Measurements from ENCODE around the gene PIH1D1.
"Not testable (repeated sequence)": the region's sequence is repeated elsewhere in the genome, so short reads cannot be mapped to it uniquely, and the experiment has no call there.

Gene PIH1D1

DNA sequence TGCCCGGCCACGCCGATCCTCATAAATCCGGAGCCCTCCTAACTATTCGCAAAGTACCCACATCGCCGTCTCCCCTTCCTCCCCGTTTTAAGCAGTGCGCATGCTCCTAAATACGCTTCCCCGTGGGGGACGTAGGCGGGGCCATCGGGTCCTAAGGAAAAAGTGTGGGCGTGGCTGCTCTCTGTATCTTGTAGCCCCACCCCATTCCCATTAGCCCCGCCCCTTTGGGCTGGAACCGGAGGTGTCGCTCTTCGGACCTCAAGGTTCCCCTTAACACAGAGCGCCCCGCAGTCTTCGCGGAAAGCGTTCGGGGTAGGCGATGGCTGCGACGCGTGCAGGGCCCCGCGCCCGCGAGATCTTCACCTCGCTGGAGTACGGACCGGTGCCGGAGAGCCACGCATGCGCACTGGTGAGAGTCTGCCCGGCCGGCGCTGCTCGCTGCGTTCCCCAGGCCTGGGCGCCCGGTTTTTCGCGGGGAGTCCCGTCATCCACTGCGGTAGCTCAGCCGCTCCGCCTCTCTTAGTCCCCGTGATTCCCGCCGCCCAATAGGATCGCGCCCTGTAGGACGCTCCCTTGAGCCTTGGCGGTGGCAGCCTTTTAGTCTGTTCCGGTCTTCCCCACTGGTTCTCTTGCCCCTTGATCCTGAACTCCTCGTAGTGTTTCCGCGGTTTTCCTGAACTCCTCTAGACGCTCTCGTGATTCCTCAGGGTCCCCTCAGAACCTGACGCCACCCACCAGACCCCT is 1.6 kb upstream of the PIH1D1 start, which contains the start of gene ALDH16A1:
TSS of gene ALDH16A1 (plus strand) at position 213 of the 744 bp plus-strand sequence. CDS start at position 320, 107 bp downstream.
- peak; percentile 94 for FAIRE-seq

DNA sequence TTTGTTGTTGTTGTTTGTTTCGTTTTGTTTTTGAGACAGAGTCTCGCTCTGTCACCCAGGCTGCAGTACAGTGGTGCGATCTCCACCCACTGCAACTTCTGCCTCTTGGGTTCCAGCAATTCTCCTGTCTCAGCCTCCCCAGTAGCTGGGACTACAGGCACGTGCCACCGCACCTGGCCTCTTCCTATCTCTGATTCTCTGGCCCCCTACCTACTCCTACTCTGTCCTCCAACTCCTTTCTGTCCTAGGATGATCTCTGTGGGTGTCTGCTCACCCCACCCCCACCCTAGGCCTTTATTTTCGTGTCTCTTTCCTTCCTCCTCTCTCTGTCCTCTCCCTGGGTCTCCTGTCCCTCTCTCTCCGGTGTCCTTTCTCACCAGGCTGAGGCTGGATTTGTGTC is 1.2 kb downstream of the PIH1D1 start:
- FAIRE-seq = no peak

DNA sequence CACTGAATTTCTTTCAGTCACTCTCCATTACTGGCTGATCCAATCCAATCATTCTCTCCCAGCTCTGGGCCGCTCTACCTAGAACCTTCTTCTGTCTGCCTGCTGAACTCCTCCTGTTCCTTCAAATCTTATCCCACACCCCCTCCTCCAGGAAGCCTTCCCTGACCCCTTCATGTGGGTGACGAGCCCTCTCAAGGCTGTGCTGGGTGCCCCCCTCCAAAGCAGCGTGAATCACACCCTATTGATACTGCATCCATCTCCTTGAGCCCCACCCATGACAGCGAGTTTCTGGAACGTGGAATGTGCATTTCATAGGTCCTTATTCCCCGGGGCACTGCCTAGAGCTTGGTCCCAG is 3.2 kb downstream of the PIH1D1 start:
- FAIRE-seq = no peak

DNA sequence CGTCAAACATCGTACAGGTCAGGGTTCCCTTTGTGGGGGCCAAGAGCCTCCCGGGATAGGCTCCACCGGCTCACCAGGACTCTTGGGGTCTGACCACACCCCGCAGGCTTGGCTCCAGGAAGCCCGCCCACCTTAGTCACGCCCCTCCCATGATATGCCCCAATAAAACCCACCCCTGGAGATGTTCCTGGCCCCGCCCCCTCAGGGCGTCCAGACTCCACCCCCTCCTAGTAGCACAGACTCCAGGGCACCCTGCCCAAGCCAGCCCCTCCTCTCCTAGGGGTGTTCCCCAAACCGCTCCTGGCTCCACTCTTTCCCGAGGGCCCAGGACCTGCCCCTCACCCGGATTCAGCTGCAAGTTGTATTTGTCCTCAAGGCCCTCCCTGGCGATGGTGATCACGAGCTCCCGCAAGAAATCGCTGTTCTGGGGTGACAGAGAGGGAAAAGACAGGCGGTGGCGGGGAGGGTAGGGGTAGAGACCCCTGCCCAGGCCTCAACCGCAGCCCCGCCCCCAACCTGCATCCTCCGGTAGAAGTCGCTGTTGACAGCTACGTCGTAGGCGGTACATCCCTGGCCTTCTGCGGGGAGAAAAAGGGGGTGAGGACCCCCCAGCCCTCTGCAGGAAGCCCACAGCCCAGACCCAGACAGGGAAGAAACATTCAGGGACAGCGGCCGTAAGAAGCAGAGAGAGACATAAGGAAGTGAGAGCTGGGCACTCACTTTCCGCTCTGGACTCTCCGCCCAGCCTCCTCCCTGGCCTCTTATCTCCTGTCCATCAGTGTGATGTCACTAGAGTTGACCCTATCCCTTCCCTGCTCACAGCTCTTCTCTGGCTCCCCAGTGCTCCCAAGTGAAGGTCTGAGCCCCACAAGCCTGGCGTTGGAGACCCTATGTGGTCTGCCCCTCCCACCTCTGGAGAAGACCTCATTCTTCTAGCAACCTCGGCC is 3.9 kb downstream of the PIH1D1 start:
- FAIRE-seq = no peak

DNA sequence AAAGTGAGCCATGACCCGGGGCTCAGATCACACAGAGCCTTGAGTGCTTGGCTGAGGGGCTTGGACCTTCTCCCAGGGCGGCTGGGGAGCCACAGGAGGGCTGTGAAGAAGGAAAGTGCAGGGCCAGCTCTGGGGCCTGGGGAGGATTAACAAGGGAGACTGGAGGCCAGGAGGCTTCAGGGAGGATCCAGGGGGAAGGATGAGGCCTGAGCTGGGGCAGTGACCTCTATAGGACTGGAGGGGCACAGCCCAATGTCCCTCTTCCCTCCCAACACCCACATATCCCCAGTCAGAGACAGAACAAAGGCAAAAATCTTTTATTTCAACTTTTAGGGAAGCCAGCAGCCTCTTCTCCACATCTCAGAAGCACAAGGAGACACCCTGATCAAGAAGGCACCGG is 5.6 kb downstream of the PIH1D1 start:
- no peak for FAIRE-seq

DNA sequence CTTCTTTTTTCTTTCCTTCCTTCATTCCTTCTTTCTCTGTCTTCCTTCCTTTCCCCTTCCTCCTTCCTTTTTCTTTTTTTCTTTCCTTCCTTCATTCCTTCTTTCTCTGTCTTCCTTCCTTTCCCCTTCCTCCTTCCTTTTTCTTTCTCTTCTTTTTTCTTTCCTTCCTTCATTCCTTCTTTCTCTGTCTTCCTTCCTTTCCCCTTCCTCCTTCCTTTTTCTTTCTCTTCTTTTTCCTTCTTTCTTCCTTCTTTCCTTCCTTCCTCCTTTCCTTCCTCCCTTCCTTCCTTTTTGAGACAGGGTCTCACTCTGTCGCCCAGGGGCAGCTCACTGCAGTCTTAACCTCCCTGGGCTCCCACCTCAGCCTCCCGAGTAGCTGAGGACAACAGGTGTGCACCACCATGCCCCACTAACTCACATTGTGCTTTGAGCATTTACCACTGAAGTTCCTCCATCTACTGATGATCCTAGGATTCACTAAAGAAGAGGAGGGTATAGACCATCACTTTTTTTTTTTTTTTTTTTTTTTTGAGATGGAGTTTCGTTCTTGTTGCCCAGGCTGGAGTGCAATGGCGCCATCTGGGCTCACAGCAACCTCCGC is 7.4 kb downstream of the PIH1D1 start:
- FAIRE-seq = not testable (repeated sequence)

DNA sequence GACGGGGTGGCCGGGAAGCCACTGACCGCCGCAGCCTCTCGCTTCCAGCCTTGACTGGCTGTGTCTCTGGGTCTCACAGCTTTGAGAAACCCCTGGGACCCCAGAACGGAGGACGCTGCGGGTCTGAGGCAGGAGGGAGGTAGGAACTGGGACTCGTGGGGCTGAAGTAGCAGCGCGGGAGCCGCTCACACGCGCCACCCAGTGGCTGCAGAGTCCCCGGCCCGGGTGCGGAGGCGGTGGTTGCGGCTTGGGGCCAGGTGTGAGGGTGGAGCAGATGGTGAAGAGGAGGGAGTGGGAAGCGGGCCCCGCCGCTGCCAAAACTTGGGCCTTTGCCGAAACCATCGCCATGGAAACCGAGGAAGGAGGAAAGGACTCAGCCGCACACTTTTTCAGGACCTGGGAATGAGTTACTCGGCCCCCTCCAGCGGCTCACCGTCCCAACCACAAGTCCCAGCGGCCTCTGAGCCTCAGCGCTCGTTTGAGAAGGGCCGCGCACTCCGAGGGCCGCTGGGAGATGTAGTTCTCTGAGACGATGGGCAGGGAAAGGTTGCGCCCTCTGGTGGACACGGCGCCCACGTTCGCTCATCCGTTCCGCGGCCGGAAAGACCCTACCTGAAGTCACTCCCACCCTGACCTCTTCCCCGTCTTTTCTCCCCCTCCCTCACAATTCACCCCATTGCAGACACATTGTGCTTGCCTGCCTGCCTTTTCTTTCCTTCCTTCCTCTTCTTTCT is 8.1 kb downstream of the PIH1D1 start:
- FAIRE-seq = peak; percentile 78

DNA sequence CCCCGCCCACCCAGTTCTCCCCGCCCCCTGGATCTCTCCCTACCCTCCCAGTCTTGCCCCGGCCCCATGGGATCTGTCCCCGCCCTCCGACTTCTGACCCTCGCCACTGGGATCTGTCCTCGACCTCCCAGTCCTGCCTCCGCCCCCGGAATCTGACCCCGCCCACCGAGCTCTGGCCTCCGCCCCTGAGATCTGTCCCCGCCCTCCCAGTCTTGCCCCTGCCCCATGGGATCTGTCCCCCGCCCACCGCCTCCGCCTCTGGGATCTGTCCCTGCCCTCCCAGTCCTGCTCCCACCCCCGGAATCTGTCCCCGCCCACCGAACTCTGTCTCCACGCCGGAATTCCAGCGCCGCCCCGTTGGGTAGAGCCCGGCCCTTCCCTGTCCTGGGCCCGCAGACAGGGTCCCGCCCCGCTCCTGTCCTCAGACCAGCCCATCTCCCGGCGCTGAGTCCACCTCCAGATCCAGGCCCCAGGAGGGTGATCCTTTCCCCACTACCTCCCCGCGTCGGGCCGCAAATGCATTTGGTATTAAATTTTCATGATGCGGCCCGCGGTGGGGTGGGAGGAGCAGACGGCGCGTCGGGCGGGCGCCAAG is 8.7 kb downstream of the PIH1D1 start:
- FAIRE-seq = peak; percentile 63

DNA sequence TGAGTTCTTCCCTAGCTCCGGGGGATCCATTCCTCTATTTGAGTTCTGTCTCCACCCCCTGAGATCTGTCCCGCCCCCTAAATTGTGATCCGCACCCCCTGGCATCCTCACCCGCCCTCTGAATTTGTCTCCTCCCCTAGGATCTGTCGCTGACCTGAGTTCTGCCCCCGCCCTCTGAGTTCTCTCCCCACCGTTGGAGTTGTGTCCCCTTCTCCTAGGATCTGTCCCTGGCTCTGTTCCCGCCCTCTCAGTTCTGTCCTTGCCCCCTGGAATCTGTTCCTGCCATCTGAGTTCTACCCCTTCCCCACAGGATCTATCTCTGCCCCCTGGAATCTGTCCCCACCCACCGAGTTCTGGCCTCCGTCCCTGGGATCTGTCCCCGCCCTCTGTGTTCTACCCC is 9.3 kb downstream of the PIH1D1 start:
- FAIRE-seq = no peak

DNA sequence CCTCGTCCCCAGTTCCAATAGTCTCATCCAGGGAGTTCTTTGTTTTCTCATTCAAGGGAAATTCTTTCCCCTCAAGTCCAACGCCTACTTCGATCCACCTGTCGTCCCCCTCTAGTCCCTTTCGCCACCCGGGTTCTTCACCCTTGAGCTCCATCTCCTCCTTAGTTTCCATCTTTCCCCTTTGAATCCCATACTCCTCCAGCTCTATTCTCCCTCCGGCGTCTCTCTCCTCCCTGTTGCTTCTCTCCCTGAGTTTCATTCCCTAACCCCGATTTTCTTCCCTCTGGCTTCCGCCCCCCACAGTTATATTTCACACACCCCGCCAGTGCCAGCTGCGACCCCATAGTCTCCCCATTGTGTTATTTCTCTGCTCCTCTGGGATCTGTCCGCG is 9.7 kb downstream of the PIH1D1 start:
- no peak for FAIRE-seq

DNA sequence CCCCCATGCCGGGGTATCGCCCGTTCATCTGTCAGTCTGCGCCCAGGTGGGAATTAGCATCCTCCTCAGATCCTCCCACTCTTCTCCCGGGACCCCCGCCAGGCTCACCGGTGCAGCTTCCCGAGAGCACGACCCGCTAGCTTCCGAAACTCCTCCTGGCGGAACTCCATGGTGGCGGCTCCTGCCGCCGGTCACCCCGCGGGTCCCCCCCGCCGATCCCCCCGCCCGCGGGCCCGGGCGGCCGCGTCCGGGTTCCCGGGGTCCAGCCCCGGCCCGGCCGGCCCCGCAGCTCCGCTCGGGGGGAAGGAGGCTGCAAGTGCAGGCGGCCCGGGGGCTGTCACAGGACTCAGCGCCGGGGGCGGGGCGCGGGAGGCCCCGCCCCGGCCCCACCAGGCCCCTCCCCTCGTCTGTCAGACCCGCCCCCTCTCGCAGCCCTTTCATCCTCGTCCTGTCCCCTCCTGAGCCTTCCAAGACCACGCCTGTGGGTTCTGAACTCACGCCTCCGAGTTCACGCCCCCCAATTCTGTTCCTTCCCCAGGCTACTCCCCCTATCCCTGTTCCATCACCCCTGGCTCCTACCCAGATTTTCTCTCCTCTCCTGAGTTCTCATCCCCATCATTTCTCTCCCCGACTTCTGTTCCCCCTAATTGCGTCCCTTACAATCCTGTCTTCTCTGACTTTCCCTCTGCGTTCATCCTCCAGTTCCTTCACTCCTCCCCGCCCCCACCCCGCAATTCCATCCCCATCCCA is 10.2 kb downstream of the PIH1D1 start, which contains the start of gene SLC17A7:
TSS of gene SLC17A7 (minus strand) at position 318 of the 750 bp plus-strand sequence. CDS start at position 170, 148 bp downstream.
- FAIRE-seq = peak; percentile 88

DNA sequence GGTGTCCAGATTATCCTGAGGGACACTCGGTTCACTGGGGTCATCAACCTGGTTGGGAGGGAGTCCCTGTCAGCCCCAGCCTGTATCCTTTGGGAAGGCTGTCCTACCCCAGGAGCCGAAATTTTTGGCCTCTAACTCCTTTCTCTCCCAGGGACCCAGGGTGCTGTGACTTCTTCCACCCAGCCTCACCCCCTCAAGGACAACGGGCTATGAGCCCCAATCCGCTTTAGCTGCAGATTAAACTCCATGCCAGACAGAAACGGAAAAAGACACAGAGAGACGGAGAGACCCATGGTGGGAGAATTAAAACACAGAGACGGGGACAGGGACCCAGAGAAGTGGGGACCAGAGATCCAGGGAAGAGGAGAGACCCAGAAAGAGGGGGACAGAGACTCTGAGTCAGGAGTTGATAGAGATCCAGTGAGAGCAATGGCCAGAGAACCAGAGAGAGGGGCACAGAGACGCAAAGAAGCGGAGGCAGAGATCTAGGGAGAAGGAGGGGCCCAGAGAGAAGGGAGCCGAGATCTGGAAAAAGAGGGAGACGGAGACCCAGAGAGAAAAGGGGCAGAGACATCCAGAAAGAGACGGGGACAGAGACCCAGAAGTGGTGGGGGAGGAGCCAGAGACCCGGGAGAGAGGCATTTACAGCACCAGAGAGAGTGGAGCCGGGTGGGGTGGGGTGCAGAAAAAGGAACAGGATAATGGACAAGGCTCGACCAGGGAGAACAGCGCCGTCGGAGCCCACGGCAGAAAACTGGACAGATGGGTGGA is 11.0 kb downstream of the PIH1D1 start:
- no peak for FAIRE-seq

DNA sequence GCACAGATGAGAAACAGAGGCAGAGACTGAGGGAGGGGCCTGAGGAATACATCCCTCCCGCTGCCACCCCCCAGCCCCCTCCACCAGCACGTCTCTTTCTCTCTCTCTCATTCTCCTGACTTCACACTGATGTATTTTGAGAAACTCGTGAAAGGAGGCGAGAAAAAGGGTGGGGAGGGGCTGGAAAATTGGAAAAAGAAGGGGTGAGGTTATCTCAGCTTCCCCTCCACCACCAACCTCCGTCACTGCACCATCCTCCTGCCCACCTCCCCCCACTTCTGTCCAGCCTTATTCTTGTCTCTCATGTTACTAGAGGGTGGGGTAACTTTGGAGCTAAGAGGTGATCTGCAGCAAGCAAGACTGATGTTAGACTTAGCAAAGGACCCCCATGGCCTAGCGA is 11.8 kb downstream of the PIH1D1 start:
- no peak for FAIRE-seq

DNA sequence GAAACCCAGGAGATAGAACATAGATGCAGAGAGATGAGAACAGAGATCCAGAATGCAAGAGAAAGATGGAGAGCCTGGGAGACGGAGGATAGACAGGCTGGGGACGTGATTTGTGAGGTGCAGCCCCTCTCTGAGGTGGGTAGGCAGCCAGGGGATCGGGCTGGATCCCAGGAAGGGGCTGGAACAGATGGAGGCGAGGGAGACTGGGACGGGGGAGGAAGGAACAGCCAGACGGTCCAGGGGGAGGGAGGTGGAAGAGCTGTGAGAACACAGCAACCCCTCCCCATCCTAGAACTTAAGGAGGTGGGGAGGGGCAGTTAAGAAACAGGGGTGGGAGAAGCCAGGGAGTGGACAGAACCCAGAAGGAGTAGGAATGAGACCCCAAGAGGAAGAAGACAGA is 13.4 kb downstream of the PIH1D1 start:
- no peak for FAIRE-seq

DNA sequence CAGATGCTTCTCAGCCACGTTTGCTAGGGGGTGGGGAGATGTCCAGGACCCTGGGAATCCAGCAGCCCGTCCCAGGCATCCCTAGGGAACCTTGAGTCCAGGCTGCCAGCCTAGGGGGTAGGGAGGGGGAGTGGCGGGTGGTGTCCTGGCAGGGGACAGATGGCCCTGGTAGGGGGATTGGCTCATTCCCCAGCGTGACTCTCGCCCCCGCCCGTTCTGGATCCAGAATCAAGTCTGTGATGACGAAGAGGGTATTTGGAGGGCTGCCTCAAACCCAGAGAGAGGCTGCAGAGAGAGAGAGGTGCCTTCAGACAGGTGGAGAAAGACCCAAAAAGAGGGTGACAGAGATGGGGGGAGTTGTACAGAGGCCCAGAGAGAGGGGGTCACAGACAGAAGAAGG is 14.4 kb downstream of the PIH1D1 start:
- no peak for FAIRE-seq

DNA sequence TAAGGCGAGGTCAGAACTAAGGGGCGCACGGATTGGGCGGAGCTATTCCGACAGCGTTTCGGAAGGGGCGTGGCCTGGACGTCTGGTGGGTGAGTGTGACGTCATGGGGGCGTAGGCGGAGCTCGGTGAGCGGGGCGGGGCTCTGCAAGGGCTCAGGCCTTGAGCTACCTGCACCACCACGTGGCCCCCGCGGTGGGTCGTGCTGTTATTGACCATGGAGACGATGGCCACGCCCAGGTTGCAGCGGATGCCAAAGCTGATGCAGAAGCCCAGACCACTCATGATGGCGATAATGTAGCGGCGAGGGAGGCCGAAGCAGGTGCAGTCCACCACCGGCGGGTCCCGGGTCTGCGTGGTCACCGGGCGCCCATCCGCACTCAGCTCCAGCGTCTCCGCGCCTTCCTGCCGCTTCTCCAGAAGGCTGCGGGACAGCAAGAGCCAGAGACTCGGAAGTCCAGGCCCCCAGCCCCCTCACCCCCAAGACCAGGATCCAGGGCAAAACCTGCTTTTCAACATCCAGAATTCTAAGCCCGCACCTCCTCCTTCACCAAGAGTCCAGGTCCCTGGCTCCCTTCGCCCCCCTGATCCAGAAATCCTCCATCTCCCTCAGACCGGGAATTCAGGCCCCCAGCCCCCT is 15.1 kb downstream of the PIH1D1 start:
- no peak for FAIRE-seq

DNA sequence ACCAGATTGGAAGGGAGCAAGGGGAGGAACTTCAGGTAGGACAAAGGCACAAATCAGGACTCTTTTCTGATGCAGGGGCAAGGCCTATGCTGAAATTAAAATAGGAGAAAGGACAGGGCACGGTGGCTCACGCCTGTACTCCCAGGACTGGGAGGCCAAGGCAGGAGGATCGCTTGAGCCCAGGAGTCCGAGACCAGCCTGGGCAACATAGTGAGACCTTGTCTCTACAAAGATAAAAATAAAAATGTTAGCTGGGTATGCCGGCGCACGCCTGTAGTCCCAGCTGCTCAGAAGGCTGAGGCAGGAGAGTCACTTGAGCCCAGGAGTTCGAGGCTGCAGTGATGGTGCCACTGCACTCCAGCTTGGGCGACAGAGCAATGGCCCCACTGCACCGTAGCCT is 15.9 kb downstream of the PIH1D1 start:
- no peak for FAIRE-seq

DNA sequence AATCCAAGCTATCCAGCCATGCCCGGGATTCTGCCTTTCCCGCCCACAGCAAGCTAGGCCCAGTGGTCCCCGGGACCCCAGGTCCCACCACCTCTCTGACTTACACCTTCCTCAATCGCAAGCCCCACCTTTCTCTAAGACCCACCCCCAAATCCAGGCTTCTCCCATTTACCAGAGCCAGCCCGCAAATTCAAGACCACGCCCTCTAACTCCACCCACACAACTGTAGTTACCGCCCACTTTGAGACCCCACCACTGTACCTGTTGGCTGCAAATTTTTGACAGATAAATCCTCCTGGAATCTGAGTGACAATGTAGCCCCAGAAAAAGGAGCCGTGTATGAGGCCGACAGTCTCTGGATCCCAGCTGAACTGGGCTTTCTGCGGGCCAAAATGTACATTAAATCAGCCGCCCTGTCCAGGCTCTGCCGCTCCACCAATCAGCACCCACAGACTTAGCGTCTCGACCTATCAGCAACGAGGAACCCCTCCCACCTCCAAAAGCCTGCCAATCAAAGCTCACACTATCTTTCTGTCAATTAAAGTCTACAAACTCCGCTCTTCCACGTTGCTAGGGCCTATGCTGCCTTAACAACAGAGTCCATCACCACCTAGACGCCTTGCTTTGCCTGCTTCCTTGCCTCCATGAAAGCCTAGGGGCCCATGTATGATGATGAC is 16.6 kb downstream of the PIH1D1 start:
- no peak for FAIRE-seq

DNA sequence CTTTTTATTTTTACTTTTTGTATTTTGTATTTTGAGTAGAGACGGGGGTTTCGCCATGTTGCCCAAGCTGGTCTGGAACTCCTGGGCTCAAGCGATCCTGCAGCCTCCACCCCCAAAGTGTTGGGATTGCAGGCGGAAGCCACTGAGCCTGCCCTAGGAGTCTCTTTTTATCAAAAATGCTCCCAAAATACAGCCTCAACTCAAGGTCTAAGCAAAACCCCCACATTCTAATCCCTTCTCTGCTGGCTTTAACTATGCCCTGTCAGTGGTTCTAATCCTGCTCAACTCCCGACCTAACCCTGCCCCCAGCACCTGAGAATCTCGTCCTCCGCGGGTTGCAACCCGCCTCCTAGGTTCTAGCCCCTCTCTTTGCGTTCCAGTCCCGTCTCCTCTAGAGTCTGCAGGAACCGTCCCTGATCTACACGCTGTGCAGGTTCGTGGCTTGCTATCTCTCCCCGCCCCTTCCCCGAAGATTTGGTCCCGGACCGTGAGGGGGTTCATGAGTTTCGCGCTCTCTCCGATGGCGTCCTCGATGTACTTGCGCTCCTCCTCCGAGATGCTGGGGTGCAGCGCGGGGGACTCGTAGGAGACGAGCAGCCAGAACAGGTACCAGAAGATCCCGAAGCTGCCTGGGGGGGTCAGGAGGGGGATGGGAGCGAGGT is 18.2 kb downstream of the PIH1D1 start:
- no peak for FAIRE-seq

All from G401.6 (cell line).